Right lobe of liver (tissue), 6 donors: ENCODE results near the gene TRAPPC3L. TPM values are rescaled to one million over a fixed set of nuclear protein-coding genes. Genes with fewer than 3 reads are reported as not detected.

ENCODE experiments used
- ATAC-seq, 4 donors: fragments of 200-7000 bp; cut with Tn5 transposase; one replicate each; pipeline ENCODE4 v1.9.1; 2020; ENCODE audit warnings: mild to moderate bottlenecking in 4 of 4, moderate library complexity in 4 of 4
- DNase-seq, 3 donors: peaks; one replicate each; pipeline ENCODE4 v3.0.0-alpha.2; 2020
- H3K27ac ChIP-seq, 3 donors: fragments of 200-600 bp; one replicate each; pipeline ENCODE4 v1.8.0; 2022
- H3K27me3 ChIP-seq, 2 donors: fragments of 200-600 bp; one replicate each; pipeline ENCODE4 v1.8.0; 2022
- H3K36me3 ChIP-seq, 4 donors: fragments of 200-600 bp; sonication (generic) in 1 of 4; one replicate each; pipeline versions ENCODE4 v1.5.1 to v1.8.0; 2017 to 2022; ENCODE audit warnings: control low read depth in 1 of 4
- H3K4me1 ChIP-seq, 4 donors: fragments of 200-600 bp; sonication (generic) in 1 of 4; one replicate each; pipeline versions ENCODE4 v1.5.1 to v1.8.0; 2017 to 2022; ENCODE audit warnings: control low read depth in 1 of 4
- H3K4me3 ChIP-seq, 3 donors: fragments of 200-600 bp; one replicate each; pipeline ENCODE4 v1.8.0; 2022
- H3K9me3 ChIP-seq, 4 donors: fragments of 200-600 bp; sonication (generic) in 1 of 4; one replicate each; pipeline versions ENCODE4 v1.5.1 to v1.8.0; 2017 to 2022; ENCODE audit warnings: control low read depth in 1 of 4
- CTCF ChIP-seq, 4 donors: fragments of 200-600 bp in 3 of 4; fragments of 450-650 bp in 1 of 4; IDR thresholded peaks; one replicate each; pipeline versions ENCODE4 v1.5.1 to v1.8.0; 2016 to 2022; ENCODE audit warnings: antibody characterized with exemption in 4 of 4, mild to moderate bottlenecking in 2 of 4
- POLR2A ChIP-seq: fragments of 450-650 bp; IDR thresholded peaks from one replicate; pipeline ENCODE4 v1.6.1; 2017; ENCODE audit warnings: antibody characterized with exemption, mild to moderate bottlenecking
- WGBS: methylation state at CpG from one replicate; pipeline ENCODE4 v1.1.6; 2018; ENCODE audit warnings: low coverage, low lambda C conversion rate; ENCODE audit not compliant: insufficient coverage; ENCODE audit errors: missing lambda C conversion rate; 5-methylcytosine and 5-hydroxymethylcytosine counted together
- intact Hi-C, 2 donors: fragments of 100-400 bp; cut with DNase I; formaldehyde crosslinking; loops; one replicate each; pipeline versions ENCODE4 v1.11.2 to v1.14.1; 2022
- total RNA-seq, 6 experiments: library from RNA; depleted of rRNA in 2 of 6; stranded (reverse); fragments of >200 nt in 2 of 6; fragmentation: NEBNext Ultra II Directional in 3 of 6; extraction: Animal tissue kit (Norgen Biotek cat#: 25700) in 3 of 6; gene quantifications; one replicate each; pipeline versions ENCODE4 v1.1.0 to v1.2.4, GENCODE V29; 2016 to 2023
- donor health status: DM: no; HTN: yes; CAD: no.
- donor health status: DM: no; HTN: no; CAD: no.
- donor health status: DM: no; HTN: no; CAD: no.
- donor health status: DM: no; HTN: yes; CAD: no.
- donor health status: DM: no; HTN: yes; CAD: no.

Gene TRAPPC3L
- total RNA-seq, 6 experiments from 2014 or later, result 0.12 to 0.17 TPM; not detected in 4

DNA sequence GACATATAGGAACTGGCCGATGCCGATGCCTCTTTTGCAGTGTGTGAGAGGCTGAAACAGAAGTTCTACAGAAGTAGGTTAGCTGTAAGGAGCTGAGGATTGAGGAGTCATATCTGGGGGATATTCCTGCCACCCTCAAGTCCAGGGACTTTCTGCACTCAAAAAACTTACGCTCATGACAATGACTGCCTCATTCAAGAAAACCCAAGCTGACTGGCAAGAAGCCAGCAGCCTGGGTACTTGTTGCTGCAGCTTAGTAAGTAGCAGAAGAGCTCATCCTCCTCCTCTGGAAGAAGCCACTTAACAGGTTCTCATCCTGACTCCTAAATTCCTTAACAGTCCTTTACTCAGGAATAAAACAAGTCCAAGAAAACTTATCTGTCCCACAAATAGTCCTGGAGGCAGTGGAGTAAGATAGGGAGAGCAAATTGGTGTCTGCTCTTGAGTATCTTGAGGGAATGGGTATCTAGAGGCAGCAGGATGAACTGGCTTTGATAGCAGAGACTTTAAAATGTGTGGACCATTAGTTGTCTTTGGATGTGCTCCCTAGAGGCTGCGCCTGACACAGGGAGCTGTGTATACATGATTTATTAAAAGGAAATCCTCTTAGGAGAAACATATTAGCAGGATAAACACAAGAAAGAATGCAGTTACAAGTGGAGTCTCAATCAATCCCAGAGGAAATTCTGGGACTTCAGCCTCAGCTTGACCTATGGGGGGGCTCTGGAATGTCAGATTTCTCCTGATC lies 26.7 kb downstream of the TRAPPC3L start:
- TF ChIP-seq CTCF (IDR thresholded peaks at IDR 0.05) (no peak), POLR2A (no peak)
- DNase-seq (no peak), ATAC-seq (peak in 2 of 4 donors; percentile 18 to 37)
- no peaks in the 10 kb centered on the region for H3K36me3 ChIP-seq
- intact Hi-C loops, result no loop called here
- no peaks in the 10 kb centered on the region for H3K9me3 ChIP-seq
- peaks cover 0 to 4% (median 0%) of the 10 kb centered on the region in 4 donors for H3K4me1 ChIP-seq
- H3K27me3 ChIP-seq, result no peaks in the 10 kb centered on the region
- H3K27ac ChIP-seq, result no peak overlapping the region
- H3K4me3 ChIP-seq, result no peak overlapping the region
- WGBS, result 86% methylated on average over 4 of the region's 4 CpGs

DNA sequence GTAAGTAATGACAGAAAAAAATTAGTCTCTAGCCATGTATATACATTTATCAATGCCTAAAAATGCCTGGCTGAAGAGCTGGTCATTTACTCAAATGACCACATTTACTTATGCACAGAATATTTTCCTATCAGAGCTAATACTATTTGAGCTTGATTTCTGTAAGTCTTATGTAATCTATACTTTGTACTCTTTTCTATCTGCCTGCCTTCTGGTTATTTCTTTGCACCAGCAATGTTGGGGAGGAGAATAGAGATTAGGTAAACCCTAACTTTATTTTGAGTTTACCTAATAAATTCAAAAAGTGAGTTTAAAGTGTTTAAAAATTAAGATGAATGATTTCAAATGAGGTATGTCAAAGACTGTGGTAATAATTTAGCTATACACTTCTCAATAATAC lies 30.3 kb downstream of the TRAPPC3L start:
- DNase-seq, result no peak
- Histone ChIP-seq H3K27me3 (no peaks in the 10 kb centered on the region), H3K27ac (no peak overlapping the region), H3K4me1 (peaks cover 0 to 4% (median 0%) of the 10 kb centered on the region in 4 donors), H3K36me3 (no peaks in the 10 kb centered on the region), H3K4me3 (no peak overlapping the region), H3K9me3 (no peaks in the 10 kb centered on the region)
- TF ChIP-seq CTCF (IDR thresholded peaks at IDR 0.05) (no peak), POLR2A (no peak)
- ATAC-seq, result peak in 2 of 4 donors; percentile 50 to 66
- intact Hi-C loops, result no loop called here

DNA sequence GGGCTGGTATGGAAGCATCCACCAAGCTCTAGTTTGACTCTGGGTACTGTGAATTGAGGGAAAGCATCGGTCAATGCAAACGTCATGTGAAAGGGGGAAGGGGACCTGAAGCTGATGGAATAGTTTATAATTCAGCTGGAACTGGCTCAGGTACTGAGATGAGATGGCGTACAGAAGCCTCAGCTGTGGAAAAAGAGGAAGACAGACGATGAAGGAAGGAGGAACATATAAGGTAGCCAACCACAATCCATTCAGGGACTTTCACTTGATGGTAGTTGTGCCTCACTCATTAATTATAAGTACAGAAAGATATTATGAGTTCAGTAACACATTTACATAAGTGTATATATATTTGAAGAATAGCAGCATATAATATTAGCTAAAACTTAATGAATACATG lies 31.4 kb downstream of the TRAPPC3L start:
- intact Hi-C loops, result no loop called here
- Histone ChIP-seq H3K4me3 (no peak overlapping the region), H3K27ac (no peak overlapping the region), H3K9me3 (no peaks in the 10 kb centered on the region), H3K27me3 (no peaks in the 10 kb centered on the region), H3K4me1 (peaks cover 0 to 4% (median 0%) of the 10 kb centered on the region in 4 donors), H3K36me3 (no peaks in the 10 kb centered on the region)
- DNase-seq (no peak), ATAC-seq (no peak)
- TF ChIP-seq POLR2A, result no peak
- TF ChIP-seq CTCF (IDR thresholded peaks at IDR 0.05), result no peak
- WGBS, result 59% methylated on average over 4 of the region's 4 CpGs

- no peak for ATAC-seq
- Histone ChIP-seq H3K4me3 (no peak overlapping the region), H3K27me3 (no peaks in the 10 kb centered on the region), H3K4me1 (peaks cover 0 to 4% (median 0%) of the 10 kb centered on the region in 4 donors), H3K27ac (no peak overlapping the region), H3K36me3 (no peaks in the 10 kb centered on the region), H3K9me3 (no peaks in the 10 kb centered on the region)
- intact Hi-C loops, result no loop called here
- no peak for DNase-seq
- 64% methylated on average over 2 of the region's 2 CpGs for WGBS
- no peak for TF ChIP-seq CTCF (IDR thresholded peaks at IDR 0.05)
- TF ChIP-seq POLR2A, result no peak
These were observed 32.1 kb downstream of the TRAPPC3L start for GRCh38 chr6:116513224-116513875.
